GM23338 (cell line): Measurements from ENCODE around the gene PER2. TPM values are rescaled to one million over a fixed set of nuclear protein-coding genes. Genes with fewer than 3 reads are reported as not detected.

Source experiments
- ATAC-seq: fragments of 200-7000 bp; cut with Tn5 transposase; 3 replicates; pipeline ENCODE4 v1.9.1; 2020
- DNase-seq: peaks from one replicate; pipeline ENCODE4 v3.0.0-alpha.2; 2015; ENCODE audit warnings: low spot score
- H2AFZ ChIP-seq: fragments of 200-600 bp; sonication (generic); 2 replicates; pipeline ENCODE4 v1.8.0; 2016; ENCODE audit warnings: antibody characterized with exemption, mild to moderate bottlenecking, moderate library complexity
- H3F3A ChIP-seq: fragments of 200-600 bp; sonication (generic); replicated peaks from 2 replicates; pipeline ENCODE4 v1.8.0; 2017; ENCODE audit warnings: antibody characterized with exemption, mixed run types, low read depth
- H3K27ac ChIP-seq: fragments of 200-600 bp; sonication (generic); 2 replicates; pipeline ENCODE4 v1.6.1; 2016; ENCODE audit warnings: low read depth
- H3K27me3 ChIP-seq: fragments of 200-600 bp; sonication (generic); 2 replicates; pipeline ENCODE4 v1.8.0; 2016; ENCODE audit warnings: mild to moderate bottlenecking, mixed run types, moderate library complexity; ENCODE audit not compliant: insufficient read depth
- H3K36me3 ChIP-seq: fragments of 200-600 bp; sonication (generic); 2 replicates; pipeline ENCODE4 v1.8.0; 2016; ENCODE audit warnings: mild to moderate bottlenecking; ENCODE audit not compliant: insufficient read depth
- H3K4me1 ChIP-seq: fragments of 200-600 bp; sonication (generic); 2 replicates; pipeline ENCODE4 v1.8.0; 2016; ENCODE audit warnings: mild to moderate bottlenecking, moderate library complexity; ENCODE audit not compliant: insufficient read depth
- H3K4me2 ChIP-seq: fragments of 200-600 bp; sonication (generic); 2 replicates; pipeline ENCODE4 v1.7.1; 2017; ENCODE audit warnings: mixed run types
- H3K4me3 ChIP-seq: fragments of 200-600 bp; sonication (generic); 2 replicates; pipeline ENCODE4 v1.6.1; 2016; ENCODE audit warnings: mixed run types
- H3K79me2 ChIP-seq: fragments of 200-600 bp; sonication (generic); replicated peaks from 2 replicates; pipeline ENCODE4 v1.8.0; 2017; ENCODE audit warnings: mild to moderate bottlenecking; ENCODE audit not compliant: insufficient read depth
- H3K9me2 ChIP-seq: fragments of 200-600 bp; sonication (generic); 2 replicates; pipeline ENCODE4 v1.8.0; 2017; ENCODE audit not compliant: insufficient read depth
- H4K20me1 ChIP-seq: fragments of 200-600 bp; sonication (generic); replicated peaks from 2 replicates; pipeline ENCODE4 v1.8.0; 2017; ENCODE audit warnings: mild to moderate bottlenecking; ENCODE audit not compliant: insufficient read depth
- H3K27ac Mint-ChIP-seq: 2 replicates; pipeline ENCODE4 v1.8.0; 2020; ENCODE audit warnings: inconsistent platforms, mild to moderate bottlenecking, moderate library complexity, mixed read lengths
- H3K27me3 Mint-ChIP-seq: 3 replicates; pipeline ENCODE4 v1.8.0; 2022; ENCODE audit warnings: low read depth, mild to moderate bottlenecking, moderate library complexity, mixed read lengths, inconsistent platforms; ENCODE audit not compliant: insufficient read depth, poor library complexity
- H3K36me3 Mint-ChIP-seq: 3 replicates; pipeline ENCODE4 v1.8.0; 2021; ENCODE audit warnings: low read depth, mild to moderate bottlenecking, inconsistent platforms, moderate library complexity, mixed read lengths
- H3K4me1 Mint-ChIP-seq: 3 replicates; pipeline ENCODE4 v1.8.0; 2020; ENCODE audit warnings: mild to moderate bottlenecking, inconsistent platforms, mixed read lengths
- H3K4me3 Mint-ChIP-seq: 3 replicates; pipeline ENCODE4 v1.8.0; 2021; ENCODE audit warnings: moderate library complexity, mild to moderate bottlenecking, inconsistent platforms, mixed read lengths
- H3K9me3 Mint-ChIP-seq: 3 replicates; pipeline ENCODE4 v1.8.0; 2020; ENCODE audit warnings: moderate library complexity, mild to moderate bottlenecking, inconsistent platforms, mixed read lengths
- CTCF ChIP-seq, 2 experiments: fragments of 200-600 bp in 1 of 2; sonication (generic) in 1 of 2; conservative IDR thresholded peaks; 2 replicates each; pipeline versions ENCODE4 v1.5.1 to v1.6.1; 2016 to 2017; ENCODE audit warnings: antibody characterized with exemption in 2 of 2, low read depth in 2 of 2, mild to moderate bottlenecking in 2 of 2, moderate library complexity in 1 of 2
- ETS1 ChIP-seq: IDR thresholded peaks from 2 replicates; pipeline ENCODE4 v1.6.1; 2016; ENCODE audit warnings: antibody characterized with exemption
- EZH2phosphoT487 ChIP-seq: fragments of 200-600 bp; sonication (generic); IDR thresholded peaks from one replicate; pipeline ENCODE4 v1.8.1; 2018; ENCODE audit warnings: antibody characterized with exemption; ENCODE audit not compliant: unreplicated experiment
- JUNB ChIP-seq: IDR thresholded peaks from one replicate; pipeline ENCODE4 v1.6.1; 2016; ENCODE audit warnings: antibody characterized with exemption; ENCODE audit not compliant: unreplicated experiment
- NANOG ChIP-seq: IDR thresholded peaks from 2 replicates; pipeline ENCODE4 v1.6.1; 2016; ENCODE audit warnings: antibody characterized with exemption, borderline replicate concordance
- STAT1 ChIP-seq: IDR thresholded peaks from one replicate; pipeline ENCODE4 v1.6.1; 2016; ENCODE audit warnings: antibody characterized with exemption; ENCODE audit not compliant: unreplicated experiment
- ZNF114 ChIP-seq: fragments of 250-450 bp; sonication (Bioruptor Pico); IDR thresholded peaks from 2 replicates; pipeline ENCODE4 v1.5.0; 2020; ENCODE audit warnings: mild to moderate bottlenecking, moderate library complexity
- ZNF462 ChIP-seq: fragments of 250-450 bp; sonication (Bioruptor Pico); IDR thresholded peaks from 2 replicates; pipeline ENCODE4 v1.5.0; 2020; ENCODE audit warnings: mild to moderate bottlenecking, moderate library complexity
- polyA plus RNA-seq: library from polyadenylated mRNA; unstranded; fragments of >200 nt; fragmentation: Nextera tagmentation; extraction: Ambion mirVana; gene quantifications from 2 replicates; pipeline ENCODE4 v1.2.1, GENCODE V29; 2016
- total RNA-seq: library from RNA; depleted of rRNA; stranded (reverse); fragments of >200 nt; shearing (Covaris generic); gene quantifications from 2 replicates; pipeline ENCODE4 v1.2.3, GENCODE V29; 2014

Gene PER2
- total and polyA plus RNA-seq, 2 experiments from 2014 or later = 2.2 to 4.6 TPM

GRCh38 chr2:238225121-238225520, 63.3 kb downstream of the PER2 start:
- TF ChIP-seq CTCF (conservative IDR thresholded peaks at IDR 0.05; ENCODE audit: low read depth in 2 of 2) = no peak
- no peak for TF ChIP-seq NANOG
- TF ChIP-seq JUNB = no peak
- no peak for TF ChIP-seq EZH2phosphoT487
- no peak for TF ChIP-seq ZNF114 (CRISPR knock-in tag)
- no peak for TF ChIP-seq ZNF462
- TF ChIP-seq ETS1 = no peak
- TF ChIP-seq STAT1 = no peak
- H3F3A ChIP-seq = no peaks in the 10 kb centered on the region
- Mint-ChIP-seq H3K9me3 (no peaks in the 10 kb centered on the region), H3K27me3 (peaks cover 13% of the 10 kb centered on the region), H3K4me3 (no peak overlapping the region), H3K4me1 (peaks cover 8% of the 10 kb centered on the region), H3K27ac (no peak overlapping the region), H3K36me3 (no peaks in the 10 kb centered on the region; the same call in 2 of the 3 replicates)
- no peak overlapping the region for H3K4me3 ChIP-seq
- no peaks in the 10 kb centered on the region for H3K79me2 ChIP-seq
- DNase-seq = no peak
- peaks cover 15% of the 10 kb centered on the region for H3K27me3 ChIP-seq
- no peak overlapping the region for H2AFZ ChIP-seq
- H3K4me1 ChIP-seq = 0 out of 2 replicates have a peak, but pooled peaks cover 4% of the 10 kb centered on the region
- H3K27ac ChIP-seq = no peak overlapping the region
- H3K4me2 ChIP-seq = no peak overlapping the region
- no peaks in the 10 kb centered on the region for H3K9me2 ChIP-seq
- no peaks in the 10 kb centered on the region for H3K36me3 ChIP-seq
- no peak for ATAC-seq
- no peaks in the 10 kb centered on the region for H4K20me1 ChIP-seq
